Measurements from ENCODE around the gene SIGLEC11. TPM values are rescaled to one million over a fixed set of nuclear protein-coding genes. Genes with fewer than 3 reads are reported as not detected.
A peak's percentile ranks its signal among the peaks of the same experiment; 100 is the strongest.

The SIGLEC11 gene
- total RNA-seq, 1 donor from 2014 or later: 12.7 TPM

DNA sequence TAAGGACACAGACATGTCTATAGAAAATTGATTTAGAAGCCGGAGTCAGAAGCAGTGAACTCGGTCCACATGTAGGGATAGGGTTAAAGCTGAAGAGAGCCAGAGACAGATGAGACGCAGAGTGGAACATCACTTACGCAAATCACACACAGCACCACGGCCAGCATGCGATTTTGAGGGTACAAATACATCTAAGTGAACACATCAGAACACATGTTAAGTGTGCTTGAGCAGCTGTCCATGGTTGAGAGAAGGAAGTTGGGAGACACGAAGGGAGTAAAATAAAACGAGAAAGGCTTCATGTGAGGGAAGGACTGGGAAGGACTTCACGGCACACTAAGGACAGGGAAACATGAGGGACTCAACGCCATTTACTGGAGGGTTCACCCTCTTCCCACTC, 25.4 kb upstream of the SIGLEC11 start:
- intact Hi-C loops (cut with DNase I): loop anchor here (2.0 to 5.0 kb wide), 2 partner anchors 18 to 41 kb away; partner anchors contain the start of genes VRK3 and ZNF473
- Histone ChIP-seq H3K4me1 (no peaks in the 10 kb centered on the region), H3K9me3 (no peaks in the 10 kb centered on the region), H3K27me3 (no peaks in the 10 kb centered on the region), H3K4me3 (no peak overlapping the region), H3K27ac (no peak overlapping the region), H3K36me3 (peaks cover 47 to 69% of the 10 kb centered on the region in 2 donors)
- TF ChIP-seq CTCF (IDR thresholded peaks at IDR 0.05): no peak
- DNase-seq (ENCODE audit: low spot score in 2 of 2): no peak

DNA sequence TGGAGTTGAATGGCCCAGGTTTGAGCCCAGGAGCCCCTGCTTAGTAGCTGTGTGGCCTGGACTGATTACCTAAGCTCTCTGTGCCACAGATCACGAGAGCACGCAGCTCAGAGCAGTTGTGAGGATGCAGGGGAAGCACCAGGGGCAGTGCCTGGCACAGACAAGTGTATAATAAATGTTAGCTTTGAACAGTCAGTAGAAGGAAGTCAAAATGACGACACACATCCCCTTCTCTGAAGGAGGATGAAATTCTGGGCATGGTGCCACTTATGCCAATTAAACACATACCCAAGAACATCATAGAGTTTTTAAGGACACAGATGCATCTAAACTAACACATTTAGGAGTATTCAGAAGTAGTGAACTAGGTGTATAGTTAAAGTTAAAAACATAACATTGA, 24.9 kb upstream of the SIGLEC11 start:
- no peaks in the 10 kb centered on the region for H3K27me3 ChIP-seq
- H3K27ac ChIP-seq: no peak overlapping the region
- intact Hi-C loops (cut with DNase I): loop anchor here (2.0 to 5.0 kb wide), 2 partner anchors 19 to 41 kb away; partner anchors contain the start of genes VRK3 and ZNF473
- H3K9me3 ChIP-seq: no peaks in the 10 kb centered on the region
- no peaks in the 10 kb centered on the region for H3K4me1 ChIP-seq
- TF ChIP-seq CTCF (IDR thresholded peaks at IDR 0.05): no peak
- peaks cover 45 to 69% of the 10 kb centered on the region in 2 donors for H3K36me3 ChIP-seq
- no peak for DNase-seq (ENCODE audit: low spot score in 2 of 2)
- no peak overlapping the region for H3K4me3 ChIP-seq

GRCh38 chr19:49984491-49984890, 23.5 kb upstream of the SIGLEC11 start:
- no peaks in the 10 kb centered on the region for H3K27me3 ChIP-seq
- H3K9me3 ChIP-seq: no peaks in the 10 kb centered on the region
- H3K27ac ChIP-seq: no peak overlapping the region
- DNase-seq (ENCODE audit: low spot score in 2 of 2): no peak
- peaks cover 41 to 60% of the 10 kb centered on the region in 2 donors for H3K36me3 ChIP-seq
- TF ChIP-seq CTCF (IDR thresholded peaks at IDR 0.05): no peak
- no peak overlapping the region for H3K4me3 ChIP-seq
- H3K4me1 ChIP-seq: no peaks in the 10 kb centered on the region
- intact Hi-C loops (cut with DNase I): no loop called here

- peak in 1 of 2 donors; percentile 74 for DNase-seq (ENCODE audit: low spot score in 2 of 2)
- no peaks in the 10 kb centered on the region for H3K4me1 ChIP-seq
- peaks cover 38 to 60% of the 10 kb centered on the region in 2 donors for H3K36me3 ChIP-seq
- peak; percentile 73 to 78 (median 75) for TF ChIP-seq CTCF (IDR thresholded peaks at IDR 0.05)
- no peak overlapping the region for H3K27ac ChIP-seq
- intact Hi-C loops (cut with DNase I): loop anchor here (1.0 kb wide), 1 partner anchor 46 kb away; no protein-coding TSS in a partner anchor
- no peaks in the 10 kb centered on the region for H3K9me3 ChIP-seq
- no peak overlapping the region for H3K4me3 ChIP-seq
- no peaks in the 10 kb centered on the region for H3K27me3 ChIP-seq
These were observed 22.8 kb upstream of the SIGLEC11 start for GRCh38 chr19:49983645-49984229.

- no peak for TF ChIP-seq CTCF (IDR thresholded peaks at IDR 0.05)
- H3K4me3 ChIP-seq: no peak overlapping the region
- no peak overlapping the region for H3K27ac ChIP-seq
- H3K9me3 ChIP-seq: no peaks in the 10 kb centered on the region
- no peak for DNase-seq (ENCODE audit: low spot score in 2 of 2)
- intact Hi-C loops (cut with DNase I): no loop called here
- H3K36me3 ChIP-seq: peaks cover 45 to 66% of the 10 kb centered on the region in 2 donors
- H3K4me1 ChIP-seq: no peaks in the 10 kb centered on the region
- H3K27me3 ChIP-seq: no peaks in the 10 kb centered on the region
These were observed 20.9 kb upstream of the SIGLEC11 start for GRCh38 chr19:49981603-49982593.

All from ascending aorta (tissue), 2 donors.